DND-41 (cell line): ENCODE data around the gene DRICH1.

Experiments used
- ATAC-seq: fragments of 200-7000 bp; cut with Tn5 transposase; 3 replicates; pipeline ENCODE4 v1.9.1; 2021; ENCODE audit warnings: low read depth; ENCODE audit not compliant: insufficient read depth
- DNase-seq: peaks from one replicate; pipeline ENCODE4 v3.0.0-alpha.2; 2020
- H2AFZ ChIP-seq: 2 replicates; pipeline ENCODE4 v1.6.0; 2012; ENCODE audit warnings: low read depth, low read length
- H3K27ac ChIP-seq: 2 replicates; pipeline ENCODE4 v1.5.1; 2012; ENCODE audit warnings: low read length, inconsistent platforms
- H3K27me3 ChIP-seq: fragments of 200-600 bp; sonication (generic); 2 replicates; pipeline ENCODE4 v1.6.0; 2012; ENCODE audit warnings: low read length, mild to moderate bottlenecking, inconsistent platforms; ENCODE audit not compliant: insufficient read depth, poor library complexity
- H3K36me3 ChIP-seq: 2 replicates; pipeline ENCODE4 v1.5.1; 2012; ENCODE audit warnings: low read length, inconsistent platforms; ENCODE audit not compliant: insufficient read depth
- H3K4me1 ChIP-seq: 2 replicates; pipeline ENCODE4 v1.5.1; 2012; ENCODE audit warnings: mild to moderate bottlenecking, low read length; ENCODE audit not compliant: insufficient read depth
- H3K4me2 ChIP-seq: 2 replicates; pipeline ENCODE4 v1.6.0; 2012; ENCODE audit warnings: mild to moderate bottlenecking, moderate library complexity, low read length, inconsistent platforms; ENCODE audit not compliant: insufficient read depth
- H3K4me3 ChIP-seq, 2 experiments: fragments of 200-600 bp in 1 of 2; shearing (Covaris generic) in 1 of 2; 2 replicates each; pipeline ENCODE4 v1.5.1; 2012 to 2016; ENCODE audit warnings: inconsistent platforms in 2 of 2, low read length in 2 of 2, mild to moderate bottlenecking in 2 of 2, low read depth in 1 of 2, moderate library complexity in 1 of 2
- H3K79me2 ChIP-seq: 2 replicates; pipeline ENCODE4 v1.6.0; 2012; ENCODE audit warnings: low read length, inconsistent platforms; ENCODE audit not compliant: insufficient read depth
- H3K9ac ChIP-seq: 2 replicates; pipeline ENCODE4 v1.6.0; 2012; ENCODE audit warnings: low read depth, mild to moderate bottlenecking, inconsistent platforms, low read length, moderate library complexity
- H3K9me3 ChIP-seq: 2 replicates; pipeline ENCODE4 v1.5.1; 2012; ENCODE audit warnings: low read length, moderate library complexity, mild to moderate bottlenecking, inconsistent platforms; ENCODE audit not compliant: insufficient read depth, severe bottlenecking
- H4K20me1 ChIP-seq: 2 replicates; pipeline ENCODE4 v1.6.0; 2012; ENCODE audit warnings: low read length; ENCODE audit not compliant: insufficient read depth
- EZH2 ChIP-seq: IDR thresholded peaks from 3 replicates; pipeline ENCODE4 v1.6.1; 2012; ENCODE audit warnings: borderline replicate concordance, low read depth, mild to moderate bottlenecking, moderate library complexity, low read length, inconsistent platforms; ENCODE audit not compliant: severe bottlenecking
- TF ChIP-seq, protein P1 (sequence below): IDR thresholded peaks from 2 replicates; pipeline ENCODE4 v1.5.1; 2012; ENCODE audit warnings: borderline replicate concordance, low read length, moderate library complexity, mild to moderate bottlenecking; ENCODE audit not compliant: poor library complexity, severe bottlenecking; ENCODE audit errors: extremely low read depth

The DRICH1 gene

DNA sequence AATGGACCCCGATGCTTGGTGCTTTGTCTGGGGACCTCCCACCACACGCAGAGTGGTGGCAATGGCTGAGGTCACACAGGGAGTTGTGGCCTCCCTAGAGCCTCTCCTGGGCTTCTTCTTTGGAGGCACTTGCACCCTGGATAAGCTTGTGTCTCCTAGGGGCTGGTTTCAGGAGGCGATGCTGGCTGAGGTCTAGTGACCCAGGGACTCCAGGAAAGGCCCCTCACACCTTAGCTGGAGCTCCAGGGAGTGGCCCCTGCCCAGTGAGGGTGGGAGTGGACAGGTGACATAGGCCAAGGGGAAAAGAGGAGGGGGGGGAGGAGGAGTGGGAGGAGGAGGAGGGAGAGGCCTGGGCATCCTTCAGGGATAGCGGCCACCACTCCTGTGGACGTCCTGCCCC, 52.8 kb downstream of the DRICH1 start:
- H3K4me2 ChIP-seq: 0 out of 2 replicates have a peak overlapping the region, but pooled peaks have one; percentile 30
- H4K20me1 ChIP-seq: no peaks in the 10 kb centered on the region
- H2AFZ ChIP-seq: no peak overlapping the region
- H3K4me3 ChIP-seq: peak overlapping the region in 1 of 2 experiments; percentile 8; a peak in 1 of 4 replicates
- peak; percentile 59 for DNase-seq
- H3K27me3 ChIP-seq: no peaks in the 10 kb centered on the region
- peaks cover 12% of the 10 kb centered on the region for H3K79me2 ChIP-seq
- peaks cover 77% of the 10 kb centered on the region for H3K4me1 ChIP-seq
- no peak for ATAC-seq
- no peaks in the 10 kb centered on the region for H3K9me3 ChIP-seq
- peak overlapping the region; percentile 71 for H3K27ac ChIP-seq
- H3K36me3 ChIP-seq: no peaks in the 10 kb centered on the region; the same call in 1 of the 2 replicates
- H3K9ac ChIP-seq: peak overlapping the region; percentile 54
- TF ChIP-seq EZH2: no peak
- TF ChIP-seq, protein P1, sequence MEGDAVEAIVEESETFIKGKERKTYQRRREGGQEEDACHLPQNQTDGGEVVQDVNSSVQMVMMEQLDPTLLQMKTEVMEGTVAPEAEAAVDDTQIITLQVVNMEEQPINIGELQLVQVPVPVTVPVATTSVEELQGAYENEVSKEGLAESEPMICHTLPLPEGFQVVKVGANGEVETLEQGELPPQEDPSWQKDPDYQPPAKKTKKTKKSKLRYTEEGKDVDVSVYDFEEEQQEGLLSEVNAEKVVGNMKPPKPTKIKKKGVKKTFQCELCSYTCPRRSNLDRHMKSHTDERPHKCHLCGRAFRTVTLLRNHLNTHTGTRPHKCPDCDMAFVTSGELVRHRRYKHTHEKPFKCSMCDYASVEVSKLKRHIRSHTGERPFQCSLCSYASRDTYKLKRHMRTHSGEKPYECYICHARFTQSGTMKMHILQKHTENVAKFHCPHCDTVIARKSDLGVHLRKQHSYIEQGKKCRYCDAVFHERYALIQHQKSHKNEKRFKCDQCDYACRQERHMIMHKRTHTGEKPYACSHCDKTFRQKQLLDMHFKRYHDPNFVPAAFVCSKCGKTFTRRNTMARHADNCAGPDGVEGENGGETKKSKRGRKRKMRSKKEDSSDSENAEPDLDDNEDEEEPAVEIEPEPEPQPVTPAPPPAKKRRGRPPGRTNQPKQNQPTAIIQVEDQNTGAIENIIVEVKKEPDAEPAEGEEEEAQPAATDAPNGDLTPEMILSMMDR: no peak

DNA sequence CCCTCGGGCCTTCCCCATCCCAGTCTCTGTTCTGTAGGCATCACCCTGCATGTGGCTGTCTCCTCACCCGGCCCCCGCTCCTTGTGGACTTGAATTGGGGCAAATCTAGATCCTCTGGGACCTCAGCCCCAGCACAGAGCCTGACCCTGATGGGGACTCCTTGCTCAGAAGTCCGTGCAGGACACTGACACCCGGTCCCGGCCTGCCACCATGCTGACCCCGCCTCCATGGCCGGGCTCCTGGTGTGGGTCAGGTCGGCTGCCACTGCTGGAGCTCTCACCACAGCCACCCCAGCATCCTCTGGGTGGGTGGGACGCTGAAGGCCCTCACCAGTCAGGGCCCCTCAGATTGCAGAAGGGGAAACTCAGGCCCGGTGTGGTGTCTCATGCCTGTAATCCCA, 53.8 kb downstream of the DRICH1 start:
- H3K27me3 ChIP-seq: no peaks in the 10 kb centered on the region
- no peak for TF ChIP-seq EZH2
- TF ChIP-seq, protein P1: no peak
- peak overlapping the region; percentile 71 for H3K27ac ChIP-seq
- no peaks in the 10 kb centered on the region; the same call in 1 of the 2 replicates for H3K36me3 ChIP-seq
- H3K9ac ChIP-seq: peak overlapping the region; percentile 54
- H3K9me3 ChIP-seq: no peaks in the 10 kb centered on the region
- no peak overlapping the region for H3K4me2 ChIP-seq
- H2AFZ ChIP-seq: no peak overlapping the region
- H3K79me2 ChIP-seq: peaks cover 12% of the 10 kb centered on the region
- peaks cover 68% of the 10 kb centered on the region for H3K4me1 ChIP-seq
- no peaks in the 10 kb centered on the region for H4K20me1 ChIP-seq
- DNase-seq (peak; percentile 55), ATAC-seq (no peak)
- peak overlapping the region in 1 of 2 experiments; percentile 28; a peak in 2 of 4 replicates for H3K4me3 ChIP-seq

DNA sequence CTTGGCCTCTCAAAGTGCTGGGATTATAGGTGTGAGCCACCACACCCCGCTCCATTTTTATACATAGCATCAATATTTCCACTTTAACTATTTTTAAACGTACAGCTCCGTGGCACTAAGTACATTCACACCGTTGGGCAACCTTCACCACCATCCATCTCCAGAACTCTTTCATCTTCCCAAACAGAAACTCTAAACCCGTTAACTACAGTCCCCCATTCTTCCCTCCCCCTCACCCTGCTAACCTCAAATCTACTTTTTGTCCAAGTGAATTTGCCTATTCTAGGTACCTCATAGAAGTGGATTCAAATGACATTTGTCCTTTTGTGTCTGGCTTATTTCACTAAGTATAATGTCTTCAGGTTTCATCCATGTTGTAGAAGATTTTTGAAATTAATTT, 55.4 kb downstream of the DRICH1 start:
- Histone ChIP-seq H3K27ac (peak overlapping the region; percentile 63; the same call in 1 of the 2 replicates), H3K9ac (peak overlapping the region; percentile 30; the same call in 1 of the 2 replicates), H2AFZ (no peak overlapping the region), H3K4me1 (peaks cover 51% of the 10 kb centered on the region), H3K9me3 (no peaks in the 10 kb centered on the region), H3K36me3 (no peaks in the 10 kb centered on the region; the same call in 1 of the 2 replicates), H3K4me3 (no peak overlapping the region), H3K79me2 (peaks cover 12% of the 10 kb centered on the region), H3K4me2 (no peak overlapping the region), H3K27me3 (no peaks in the 10 kb centered on the region), H4K20me1 (no peaks in the 10 kb centered on the region)
- peak; percentile 58 for DNase-seq
- peak; percentile 17; the same call in 2 of the 3 replicates for ATAC-seq
- TF ChIP-seq, protein P1: no peak
- no peak for TF ChIP-seq EZH2

DNA sequence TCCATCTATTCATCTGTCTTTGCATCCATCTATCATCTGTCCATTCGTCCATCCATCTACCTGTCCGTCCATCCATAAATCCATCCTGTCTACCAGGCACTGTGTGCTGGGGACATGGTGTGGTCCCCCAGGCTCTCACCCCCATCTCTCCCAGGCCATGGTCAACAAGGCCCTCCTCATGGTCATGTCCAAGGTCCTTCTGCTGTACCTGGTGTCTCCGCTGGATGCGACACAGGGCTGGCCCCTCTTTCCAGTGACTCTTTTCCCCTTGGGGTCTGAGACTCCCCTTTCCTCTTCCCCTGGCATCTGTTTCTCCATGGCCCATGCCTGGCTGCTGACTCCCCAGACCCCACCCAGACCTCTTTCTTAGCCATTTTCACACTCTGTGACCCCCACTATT, 56.5 kb downstream of the DRICH1 start:
- DNase-seq (no peak), ATAC-seq (no peak)
- H3K4me2 ChIP-seq: no peak overlapping the region; the same call in 1 of the 2 replicates
- no peak overlapping the region for H2AFZ ChIP-seq
- H3K4me1 ChIP-seq: peaks cover 41% of the 10 kb centered on the region
- H3K9me3 ChIP-seq: no peaks in the 10 kb centered on the region
- TF ChIP-seq, protein P1: no peak
- TF ChIP-seq EZH2: no peak
- peaks cover 12% of the 10 kb centered on the region for H3K79me2 ChIP-seq
- no peak overlapping the region for H3K4me3 ChIP-seq
- H3K27ac ChIP-seq: peak overlapping the region; percentile 1; the same call in 1 of the 2 replicates
- H4K20me1 ChIP-seq: no peaks in the 10 kb centered on the region
- no peaks in the 10 kb centered on the region; the same call in 1 of the 2 replicates for H3K36me3 ChIP-seq
- no peak overlapping the region for H3K9ac ChIP-seq
- no peaks in the 10 kb centered on the region for H3K27me3 ChIP-seq
